Neural cell (in vitro differentiated cells): Measurements from ENCODE around the gene PPME1. TPM values are rescaled to one million over a fixed set of nuclear protein-coding genes. Genes with fewer than 3 reads are reported as not detected.

Experiments used
- H2AFZ ChIP-seq: fragments of 200-600, 300-800 bp; sonication (generic), shearing (Covaris generic); 2 replicates; pipeline ENCODE4 v1.6.0; 2014; ENCODE audit warnings: low read depth, mild to moderate bottlenecking, antibody characterized with exemption, low read length, moderate library complexity
- H3F3A ChIP-seq: fragments of 200-600 bp; shearing (Covaris generic); 2 replicates; pipeline ENCODE4 v1.6.1; 2016; ENCODE audit warnings: mild to moderate bottlenecking, moderate library complexity, mixed read lengths, antibody characterized with exemption, low read length; ENCODE audit not compliant: insufficient read depth, poor library complexity, severe bottlenecking
- H3K27ac ChIP-seq: fragments of 200-600, 300-800 bp; sonication (generic), shearing (Covaris generic); 2 replicates; pipeline ENCODE4 v1.5.1; 2014; ENCODE audit warnings: mild to moderate bottlenecking, low read length, moderate library complexity
- H3K27me3 ChIP-seq: fragments of 300-800, 200-600 bp; sonication (generic), shearing (Covaris generic); 2 replicates; pipeline ENCODE4 v1.6.0; 2014; ENCODE audit warnings: mild to moderate bottlenecking, low read depth, low read length, moderate library complexity; ENCODE audit not compliant: insufficient read depth
- H3K36me3 ChIP-seq: fragments of 300-800, 200-600 bp; sonication (generic), shearing (Covaris generic); 2 replicates; pipeline ENCODE4 v1.5.1; 2014; ENCODE audit warnings: mild to moderate bottlenecking, antibody characterized with exemption, low read length, moderate library complexity; ENCODE audit not compliant: insufficient read depth
- H3K4me2 ChIP-seq: fragments of 300-800, 200-600 bp; sonication (generic), shearing (Covaris generic); 2 replicates; pipeline ENCODE4 v1.6.0; 2014; ENCODE audit warnings: mild to moderate bottlenecking, low read length
- H3K4me3 ChIP-seq: fragments of 300-800, 200-600 bp; sonication (generic), shearing (Covaris generic); 2 replicates; pipeline ENCODE4 v1.5.1; 2014; ENCODE audit warnings: mild to moderate bottlenecking, low read length, moderate library complexity
- H3K79me2 ChIP-seq: fragments of 200-600 bp; shearing (Covaris generic); replicated peaks from 2 replicates; pipeline ENCODE4 v1.6.0; 2014; ENCODE audit warnings: mild to moderate bottlenecking, low read length, moderate library complexity; ENCODE audit not compliant: insufficient read depth
- H3K9ac ChIP-seq: fragments of 300-800, 200-600 bp; sonication (generic), shearing (Covaris generic); 2 replicates; pipeline ENCODE4 v1.6.1; 2016; ENCODE audit warnings: mild to moderate bottlenecking, low read length, mixed read lengths
- H3K9me2 ChIP-seq: fragments of 200-600 bp; shearing (Covaris generic); 2 replicates; pipeline ENCODE4 v1.6.1; 2016; ENCODE audit warnings: mild to moderate bottlenecking, low read length, mixed read lengths; ENCODE audit not compliant: insufficient read depth
- H3K9me3 ChIP-seq: fragments of 200-600, 300-800 bp; sonication (generic), shearing (Covaris generic); 2 replicates; pipeline ENCODE4 v1.6.1; 2016; ENCODE audit warnings: mild to moderate bottlenecking, mixed run types, low read length, moderate library complexity, mixed read lengths
- H4K20me1 ChIP-seq: fragments of 200-600 bp; shearing (Covaris generic); 2 replicates; pipeline ENCODE4 v1.6.1; 2016; ENCODE audit warnings: mild to moderate bottlenecking, mixed run types; ENCODE audit not compliant: insufficient read depth
- EP300 ChIP-seq: fragments of 450-650 bp; conservative IDR thresholded peaks from 2 replicates; pipeline ENCODE4 v1.6.1; 2014; ENCODE audit warnings: antibody characterized with exemption, mild to moderate bottlenecking, moderate library complexity; ENCODE audit not compliant: poor library complexity, severe bottlenecking
- EZH2 ChIP-seq: fragments of 200-600, 300-800 bp; shearing (Covaris generic), sonication (generic); IDR thresholded peaks from 2 replicates; pipeline ENCODE4 v1.6.1; 2014; ENCODE audit warnings: antibody characterized with exemption, low read length, borderline replicate concordance, mild to moderate bottlenecking; ENCODE audit not compliant: insufficient read depth, poor library complexity, severe bottlenecking
- MXI1 ChIP-seq: fragments of 450-650 bp; conservative IDR thresholded peaks from 2 replicates; pipeline ENCODE4 v1.6.1; 2014; ENCODE audit warnings: antibody characterized with exemption, mild to moderate bottlenecking; ENCODE audit not compliant: poor library complexity, severe bottlenecking
- POLR2AphosphoS5 ChIP-seq: IDR thresholded peaks from 2 replicates; pipeline ENCODE4 v1.6.1; 2012
- RAD21 ChIP-seq: fragments of 450-650 bp; conservative IDR thresholded peaks from 2 replicates; pipeline ENCODE4 v1.6.1; 2014; ENCODE audit warnings: antibody characterized with exemption, mild to moderate bottlenecking, moderate library complexity
- REST ChIP-seq: IDR thresholded peaks from 2 replicates; pipeline ENCODE4 v1.6.1; 2012; ENCODE audit warnings: borderline replicate concordance
- SMC3 ChIP-seq: fragments of 450-650 bp; conservative IDR thresholded peaks from 2 replicates; pipeline ENCODE4 v1.6.1; 2014; ENCODE audit warnings: antibody characterized with exemption, mild to moderate bottlenecking, moderate library complexity; ENCODE audit not compliant: poor library complexity
- TAF1 ChIP-seq: IDR thresholded peaks from 2 replicates; pipeline ENCODE4 v1.6.1; 2012; ENCODE audit warnings: low read depth
- polyA plus RNA-seq: library from polyadenylated mRNA; depleted of rRNA; stranded (reverse); fragments of >200 nt; gene quantifications from 2 replicates; pipeline ENCODE4 v1.2.3, GENCODE V29; 2014
- TF ChIP-seq, protein P1 (sequence below): fragments of 450-650 bp; IDR thresholded peaks from 2 replicates; pipeline ENCODE4 v1.5.1; 2014; ENCODE audit warnings: antibody characterized with exemption, mild to moderate bottlenecking, moderate library complexity; ENCODE audit not compliant: poor library complexity, severe bottlenecking

PPME1 gene
- polyA plus RNA-seq, 1 donor from 2014 or later, result 49.5 TPM

GRCh38 chr11:74284466-74284865, 113.4 kb downstream of the PPME1 start:
- Histone ChIP-seq H4K20me1 (no peaks in the 10 kb centered on the region), H3K9ac (no peak overlapping the region), H3K4me3 (no peak overlapping the region), H3K4me2 (no peak overlapping the region), H3K36me3 (no peaks in the 10 kb centered on the region), H3K9me2 (no peaks in the 10 kb centered on the region), H2AFZ (no peak overlapping the region), H3F3A (no peaks in the 10 kb centered on the region), H3K27me3 (no peaks in the 10 kb centered on the region), H3K9me3 (no peaks in the 10 kb centered on the region), H3K27ac (no peak overlapping the region), H3K79me2 (no peaks in the 10 kb centered on the region)
- TF ChIP-seq POLR2AphosphoS5 (no peak), EP300 (no peak), TAF1 (no peak), REST (no peak), EZH2 (no peak), MXI1 (no peak), SMC3 (no peak), RAD21 (no peak)
- TF ChIP-seq, protein P1, sequence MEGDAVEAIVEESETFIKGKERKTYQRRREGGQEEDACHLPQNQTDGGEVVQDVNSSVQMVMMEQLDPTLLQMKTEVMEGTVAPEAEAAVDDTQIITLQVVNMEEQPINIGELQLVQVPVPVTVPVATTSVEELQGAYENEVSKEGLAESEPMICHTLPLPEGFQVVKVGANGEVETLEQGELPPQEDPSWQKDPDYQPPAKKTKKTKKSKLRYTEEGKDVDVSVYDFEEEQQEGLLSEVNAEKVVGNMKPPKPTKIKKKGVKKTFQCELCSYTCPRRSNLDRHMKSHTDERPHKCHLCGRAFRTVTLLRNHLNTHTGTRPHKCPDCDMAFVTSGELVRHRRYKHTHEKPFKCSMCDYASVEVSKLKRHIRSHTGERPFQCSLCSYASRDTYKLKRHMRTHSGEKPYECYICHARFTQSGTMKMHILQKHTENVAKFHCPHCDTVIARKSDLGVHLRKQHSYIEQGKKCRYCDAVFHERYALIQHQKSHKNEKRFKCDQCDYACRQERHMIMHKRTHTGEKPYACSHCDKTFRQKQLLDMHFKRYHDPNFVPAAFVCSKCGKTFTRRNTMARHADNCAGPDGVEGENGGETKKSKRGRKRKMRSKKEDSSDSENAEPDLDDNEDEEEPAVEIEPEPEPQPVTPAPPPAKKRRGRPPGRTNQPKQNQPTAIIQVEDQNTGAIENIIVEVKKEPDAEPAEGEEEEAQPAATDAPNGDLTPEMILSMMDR, result no peak

DNA sequence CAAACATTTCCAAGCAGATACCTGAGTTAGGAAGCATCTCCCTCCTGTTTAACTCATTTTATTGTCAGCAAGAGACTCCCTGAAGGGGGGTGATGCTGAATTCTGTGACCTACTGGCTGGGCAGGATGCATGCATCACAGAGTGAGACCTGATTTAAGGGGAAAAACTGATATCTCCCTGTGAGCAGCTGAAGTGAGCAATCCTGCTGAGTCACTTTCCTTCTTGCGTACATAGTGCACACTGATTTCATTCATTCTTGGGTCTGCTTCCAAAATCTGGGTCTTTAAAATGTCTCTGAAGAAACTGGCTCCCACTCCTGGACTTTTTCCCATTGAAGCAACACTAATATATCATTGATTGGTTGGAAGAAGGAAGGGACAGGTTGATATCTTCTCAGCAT, 117.1 kb downstream of the PPME1 start:
- Histone ChIP-seq H3F3A (no peaks in the 10 kb centered on the region), H2AFZ (no peak overlapping the region), H3K4me2 (no peak overlapping the region)

GRCh38 chr11:74288911-74289310, 117.8 kb downstream of the PPME1 start:
- Histone ChIP-seq H3K79me2 (no peaks in the 10 kb centered on the region), H2AFZ (no peak overlapping the region), H3K4me2 (no peak overlapping the region), H3K27ac (no peak overlapping the region), H3K27me3 (no peaks in the 10 kb centered on the region), H3K9me3 (no peaks in the 10 kb centered on the region), H3K9ac (no peak overlapping the region), H4K20me1 (no peaks in the 10 kb centered on the region), H3K9me2 (no peaks in the 10 kb centered on the region), H3F3A (no peaks in the 10 kb centered on the region), H3K36me3 (no peaks in the 10 kb centered on the region), H3K4me3 (no peak overlapping the region)
- no peak for TF ChIP-seq POLR2AphosphoS5
- TF ChIP-seq REST, result no peak
- no peak for TF ChIP-seq SMC3
- no peak for TF ChIP-seq MXI1
- TF ChIP-seq, protein P1, result no peak
- no peak for TF ChIP-seq EP300
- TF ChIP-seq RAD21, result no peak
- TF ChIP-seq TAF1, result no peak
- TF ChIP-seq EZH2, result no peak

More for the DNA sequence above, 117.1 kb downstream of the PPME1 start:
- H4K20me1 ChIP-seq, result no peaks in the 10 kb centered on the region
- no peak overlapping the region for H3K27ac ChIP-seq
- no peaks in the 10 kb centered on the region for H3K9me2 ChIP-seq
- H3K4me3 ChIP-seq, result no peak overlapping the region
- H3K9me3 ChIP-seq, result no peaks in the 10 kb centered on the region
- H3K79me2 ChIP-seq, result no peaks in the 10 kb centered on the region
- no peaks in the 10 kb centered on the region for H3K36me3 ChIP-seq
- no peak overlapping the region for H3K9ac ChIP-seq
- TF ChIP-seq EZH2 (no peak), POLR2AphosphoS5 (no peak)
- no peaks in the 10 kb centered on the region for H3K27me3 ChIP-seq
